A549 treated with AZD2906 at 1 μM for 4 hours (cell line): ENCODE results near the gene NIPAL4. TPM values are rescaled to one million over a fixed set of nuclear protein-coding genes. Genes with fewer than 3 reads are reported as not detected.

Experiments used
- total RNA-seq: library from RNA; stranded (reverse); fragments of 200-300 nt; extraction: Qiagen RNA extraction; gene quantifications from 5 replicates; pipeline ENCODE4 v1.2.3, GENCODE V29; 2022

The NIPAL4 gene
- 9.1 to 11.9 TPM (median 10.0 TPM) in 5 replicates for total RNA-seq

DNA sequence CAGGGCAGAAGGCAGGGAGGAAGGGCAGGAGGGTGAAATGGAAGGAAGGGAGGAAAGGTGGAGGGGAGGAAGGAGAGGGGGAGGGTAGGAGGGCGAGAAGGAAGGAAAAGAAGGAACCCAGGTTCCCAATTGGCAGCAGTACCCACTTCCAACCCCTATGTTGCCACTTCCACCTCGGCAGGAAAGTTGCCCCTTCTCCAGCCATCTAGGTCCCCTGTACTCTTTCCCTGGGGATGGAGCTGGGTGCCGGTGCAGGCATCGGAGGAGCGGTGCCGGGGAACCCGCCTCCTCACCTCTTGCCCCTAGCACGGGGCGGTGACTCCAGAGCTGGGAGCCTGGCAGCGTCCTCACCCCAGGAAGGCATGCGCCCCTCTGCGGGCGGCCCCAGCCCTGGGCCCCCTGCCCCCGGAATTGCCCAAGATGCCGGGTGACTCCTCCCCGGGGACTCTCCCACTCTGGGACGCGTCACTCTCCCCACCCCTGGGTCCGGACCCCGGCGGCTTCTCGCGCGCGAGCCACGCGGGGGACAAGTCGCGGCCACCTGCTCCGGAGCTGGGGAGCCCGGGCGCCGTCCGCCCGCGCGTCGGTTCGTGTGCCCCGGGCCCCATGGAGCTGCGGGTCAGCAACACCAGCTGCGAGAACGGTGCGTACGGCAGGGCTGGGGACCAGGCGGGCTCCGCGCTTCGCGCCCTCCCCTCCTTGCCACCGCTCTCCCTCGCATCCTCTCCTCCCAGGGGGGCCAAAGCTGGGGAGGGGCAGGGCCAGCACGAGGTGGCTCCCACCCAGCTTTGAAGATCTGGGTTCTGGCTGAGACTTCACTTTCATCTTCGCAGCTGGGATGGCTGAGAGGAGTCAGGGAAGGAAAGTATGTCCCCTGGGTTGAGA is at the start of gene NIPAL4:
NIPAL4 (plus strand) TSS at position 499 of the 885 bp plus-strand sequence; CDS start at position 607, 108 bp downstream.

Other genes with a start within 250 kb of the NIPAL4 start
- gene CYFIP2, start 194.1 kb upstream of the NIPAL4 start, total RNA-seq = 18.2 to 21.6 TPM (median 19.9 TPM) in 5 replicates
- gene ADAM19, start 115.6 kb downstream of the NIPAL4 start, total RNA-seq = 7.7 to 10.6 TPM (median 10.1 TPM) in 5 replicates
- 0.03 TPM in 1 of 5 replicates, not detected in the others for gene SOX30, start 192.2 kb downstream of the NIPAL4 start, total RNA-seq
- not detected in 5 replicates for gene C5orf52, start 211.3 kb downstream of the NIPAL4 start, total RNA-seq